Activated naive CD4-positive, alpha-beta T cell treated with anti-CD3 and anti-CD28 coated beads, Interleukin-2, amount 10 ng/mL, durations not matched to agents 7 days and 5 days (primary cell): Measurements from ENCODE around the gene HLX.

ENCODE experiments used
- CTCF ChIA-PET: fragments of 350-600 bp; sonication (Branson Sonifier 250); formaldehyde crosslinking; loops from one replicate; lab custom pipeline; 2021; ENCODE audit warnings: antibody characterized with exemption; lab: Charles Lee
- DNase-seq: peaks from one replicate; pipeline ENCODE4 v3.0.0-alpha.2; 2020
- H3K27ac Mint-ChIP-seq: one replicate; pipeline ENCODE4 v1.8.0; 2021; ENCODE audit warnings: mild to moderate bottlenecking, moderate library complexity, mixed read lengths
- H3K27me3 Mint-ChIP-seq: one replicate; pipeline ENCODE4 v1.8.0; 2021; ENCODE audit warnings: mild to moderate bottlenecking, mixed read lengths
- H3K36me3 Mint-ChIP-seq: one replicate; pipeline ENCODE4 v1.8.0; 2021; ENCODE audit warnings: mixed read lengths
- H3K4me1 Mint-ChIP-seq: one replicate; pipeline ENCODE4 v1.8.0; 2021; ENCODE audit warnings: mixed read lengths
- H3K4me3 Mint-ChIP-seq: one replicate; pipeline ENCODE4 v1.8.0; 2021; ENCODE audit warnings: mild to moderate bottlenecking, moderate library complexity, mixed read lengths
- H3K9me3 Mint-ChIP-seq: one replicate; pipeline ENCODE4 v1.8.0; 2021; ENCODE audit warnings: mixed read lengths

The HLX gene

GRCh38 chr1:220900842-220901241 lies 21.6 kb downstream of the HLX start:
- no peak for DNase-seq
- Mint-ChIP-seq H3K4me1 (no peaks in the 10 kb centered on the region), H3K27ac (no peak overlapping the region), H3K27me3 (peaks cover 4% of the 10 kb centered on the region), H3K4me3 (no peak overlapping the region), H3K9me3 (peaks cover 1% of the 10 kb centered on the region), H3K36me3 (no peaks in the 10 kb centered on the region)
- CTCF ChIA-PET, result interaction anchor here (0.9 kb wide), 1 partner anchor 1195 kb away, joined by 3 read pairs; no protein-coding TSS in a partner anchor

- Mint-ChIP-seq H3K9me3 (peaks cover 1% of the 10 kb centered on the region), H3K27ac (no peak overlapping the region), H3K27me3 (no peaks in the 10 kb centered on the region), H3K36me3 (no peaks in the 10 kb centered on the region), H3K4me1 (no peaks in the 10 kb centered on the region), H3K4me3 (no peak overlapping the region)
- DNase-seq, result no peak
- CTCF ChIA-PET, result no interaction called here
These were observed 22.6 kb downstream of the HLX start for GRCh38 chr1:220901881-220902280.

- Mint-ChIP-seq H3K4me3 (no peak overlapping the region), H3K36me3 (no peaks in the 10 kb centered on the region), H3K27ac (no peak overlapping the region), H3K9me3 (no peaks in the 10 kb centered on the region), H3K4me1 (no peaks in the 10 kb centered on the region), H3K27me3 (no peaks in the 10 kb centered on the region)
- DNase-seq, result no peak
- CTCF ChIA-PET, result no interaction called here
These were observed 23.7 kb downstream of the HLX start for GRCh38 chr1:220902916-220903315.

- CTCF ChIA-PET, result no interaction called here
- Mint-ChIP-seq H3K36me3 (no peaks in the 10 kb centered on the region), H3K4me3 (no peak overlapping the region), H3K4me1 (no peaks in the 10 kb centered on the region), H3K27me3 (no peaks in the 10 kb centered on the region), H3K9me3 (no peaks in the 10 kb centered on the region), H3K27ac (no peak overlapping the region)
- DNase-seq, result no peak
These were observed 25.6 kb downstream of the HLX start for GRCh38 chr1:220904876-220905275.

GRCh38 chr1:220905650-220906560 lies 26.7 kb downstream of the HLX start:
- Mint-ChIP-seq H3K9me3 (no peaks in the 10 kb centered on the region), H3K4me3 (no peak overlapping the region), H3K4me1 (no peaks in the 10 kb centered on the region), H3K36me3 (no peaks in the 10 kb centered on the region), H3K27ac (no peak overlapping the region), H3K27me3 (no peaks in the 10 kb centered on the region)
- no peak for DNase-seq
- CTCF ChIA-PET, result no interaction called here

- H3K27me3 Mint-ChIP-seq, result no peaks in the 10 kb centered on the region
- DNase-seq, result no peak
- H3K9me3 Mint-ChIP-seq, result no peaks in the 10 kb centered on the region
- CTCF ChIA-PET, result no interaction called here
- H3K4me1 Mint-ChIP-seq, result no peaks in the 10 kb centered on the region
- H3K36me3 Mint-ChIP-seq, result no peaks in the 10 kb centered on the region
- H3K4me3 Mint-ChIP-seq, result no peak overlapping the region
- no peak overlapping the region for H3K27ac Mint-ChIP-seq
These were observed 27.5 kb downstream of the HLX start for GRCh38 chr1:220906561-220907334.

GRCh38 chr1:220908757-220909156 lies 29.5 kb downstream of the HLX start:
- H3K27ac Mint-ChIP-seq, result no peak overlapping the region
- DNase-seq, result no peak
- H3K9me3 Mint-ChIP-seq, result no peaks in the 10 kb centered on the region
- CTCF ChIA-PET, result interaction anchor here (0.7 to 1.3 kb wide), 2 partner anchors 45 to 295 kb away, joined by 3 to 4 read pairs; no protein-coding TSS in a partner anchor
- no peaks in the 10 kb centered on the region for H3K36me3 Mint-ChIP-seq
- no peaks in the 10 kb centered on the region for H3K27me3 Mint-ChIP-seq
- no peaks in the 10 kb centered on the region for H3K4me1 Mint-ChIP-seq
- H3K4me3 Mint-ChIP-seq, result no peak overlapping the region

GRCh38 chr1:220910021-220910420 lies 30.8 kb downstream of the HLX start:
- CTCF ChIA-PET, result no interaction called here
- no peaks in the 10 kb centered on the region for H3K9me3 Mint-ChIP-seq
- H3K36me3 Mint-ChIP-seq, result no peaks in the 10 kb centered on the region
- no peak overlapping the region for H3K27ac Mint-ChIP-seq
- no peak for DNase-seq
- H3K27me3 Mint-ChIP-seq, result no peaks in the 10 kb centered on the region
- H3K4me3 Mint-ChIP-seq, result no peak overlapping the region
- no peaks in the 10 kb centered on the region for H3K4me1 Mint-ChIP-seq

GRCh38 chr1:220914283-220915116 lies 35.3 kb downstream of the HLX start:
- CTCF ChIA-PET, result no interaction called here
- no peaks in the 10 kb centered on the region for H3K9me3 Mint-ChIP-seq
- no peak for DNase-seq
- peaks cover 4% of the 10 kb centered on the region for H3K27me3 Mint-ChIP-seq
- no peak overlapping the region for H3K4me3 Mint-ChIP-seq
- no peaks in the 10 kb centered on the region for H3K4me1 Mint-ChIP-seq
- no peak overlapping the region for H3K27ac Mint-ChIP-seq
- H3K36me3 Mint-ChIP-seq, result no peaks in the 10 kb centered on the region

GRCh38 chr1:220915117-220915440 lies 35.8 kb downstream of the HLX start:
- Mint-ChIP-seq H3K27me3 (peaks cover 4% of the 10 kb centered on the region), H3K9me3 (no peaks in the 10 kb centered on the region), H3K4me1 (no peaks in the 10 kb centered on the region), H3K27ac (no peak overlapping the region), H3K36me3 (no peaks in the 10 kb centered on the region), H3K4me3 (no peak overlapping the region)
- no peak for DNase-seq
- CTCF ChIA-PET, result no interaction called here

- no peak overlapping the region for H3K4me3 Mint-ChIP-seq
- DNase-seq, result no peak
- CTCF ChIA-PET, result no interaction called here
- no peaks in the 10 kb centered on the region for H3K9me3 Mint-ChIP-seq
- H3K4me1 Mint-ChIP-seq, result no peaks in the 10 kb centered on the region
- no peaks in the 10 kb centered on the region for H3K36me3 Mint-ChIP-seq
- H3K27me3 Mint-ChIP-seq, result peaks cover 4% of the 10 kb centered on the region
- H3K27ac Mint-ChIP-seq, result no peak overlapping the region
These were observed 36.7 kb downstream of the HLX start for GRCh38 chr1:220915954-220916353.

- H3K27ac Mint-ChIP-seq, result no peak overlapping the region
- no peaks in the 10 kb centered on the region for H3K9me3 Mint-ChIP-seq
- no peak overlapping the region for H3K4me3 Mint-ChIP-seq
- no peak for DNase-seq
- peaks cover 4% of the 10 kb centered on the region for H3K27me3 Mint-ChIP-seq
- no peaks in the 10 kb centered on the region for H3K4me1 Mint-ChIP-seq
- no peaks in the 10 kb centered on the region for H3K36me3 Mint-ChIP-seq
- CTCF ChIA-PET, result no interaction called here
These were observed 37.9 kb downstream of the HLX start for GRCh38 chr1:220917101-220917500.

GRCh38 chr1:220917535-220918209 lies 38.4 kb downstream of the HLX start:
- H3K4me1 Mint-ChIP-seq, result no peaks in the 10 kb centered on the region
- no peak overlapping the region for H3K4me3 Mint-ChIP-seq
- H3K27ac Mint-ChIP-seq, result no peak overlapping the region
- no peaks in the 10 kb centered on the region for H3K36me3 Mint-ChIP-seq
- H3K27me3 Mint-ChIP-seq, result peaks cover 4% of the 10 kb centered on the region
- DNase-seq, result no peak
- no peaks in the 10 kb centered on the region for H3K9me3 Mint-ChIP-seq
- CTCF ChIA-PET, result no interaction called here
